Activated CD4-positive, alpha-beta T cell treated with anti-CD3 and anti-CD28 coated beads, Interleukin-2, amount 10 ng/mL, durations not matched to agents 7 days and 5 days (primary cell): ENCODE results near the gene MAPK9. TPM values are rescaled to one million over a fixed set of nuclear protein-coding genes. Genes with fewer than 3 reads are reported as not detected.

Experiments
- CTCF ChIA-PET: fragments of 350-600 bp; sonication (Branson Sonifier 250); formaldehyde crosslinking; loops from one replicate; lab custom pipeline; 2021; ENCODE audit warnings: antibody characterized with exemption; lab: Charles Lee
- POLR2A ChIA-PET: fragments of 350-600 bp; sonication (Branson Sonifier 250); formaldehyde crosslinking; loops from one replicate; lab custom pipeline; 2021; ENCODE audit warnings: antibody characterized with exemption; lab: Charles Lee
- DNase-seq: peaks from one replicate; pipeline ENCODE4 v3.0.0-alpha.2; 2020
- H3K27ac Mint-ChIP-seq: one replicate; pipeline ENCODE4 v1.8.0; 2021; ENCODE audit warnings: mild to moderate bottlenecking, moderate library complexity, mixed read lengths
- H3K27me3 Mint-ChIP-seq: one replicate; pipeline ENCODE4 v1.8.0; 2021; ENCODE audit warnings: mixed read lengths
- H3K36me3 Mint-ChIP-seq: one replicate; pipeline ENCODE4 v1.8.0; 2021; ENCODE audit warnings: low read depth, mixed read lengths
- H3K4me1 Mint-ChIP-seq: one replicate; pipeline ENCODE4 v1.8.0; 2021; ENCODE audit warnings: mixed read lengths
- H3K4me3 Mint-ChIP-seq: one replicate; pipeline ENCODE4 v1.8.0; 2021; ENCODE audit warnings: mild to moderate bottlenecking, moderate library complexity, mixed read lengths
- H3K9me3 Mint-ChIP-seq: one replicate; pipeline ENCODE4 v1.8.0; 2021; ENCODE audit warnings: mixed read lengths
- total RNA-seq, 2 experiments: library from RNA; stranded (reverse); gene quantifications; one replicate each; pipeline ENCODE4 v1.2.3, GENCODE V29; 2021

MAPK9 gene
- total RNA-seq, 2 experiments from 2014 or later: 39.6 to 47.6 TPM

DNA sequence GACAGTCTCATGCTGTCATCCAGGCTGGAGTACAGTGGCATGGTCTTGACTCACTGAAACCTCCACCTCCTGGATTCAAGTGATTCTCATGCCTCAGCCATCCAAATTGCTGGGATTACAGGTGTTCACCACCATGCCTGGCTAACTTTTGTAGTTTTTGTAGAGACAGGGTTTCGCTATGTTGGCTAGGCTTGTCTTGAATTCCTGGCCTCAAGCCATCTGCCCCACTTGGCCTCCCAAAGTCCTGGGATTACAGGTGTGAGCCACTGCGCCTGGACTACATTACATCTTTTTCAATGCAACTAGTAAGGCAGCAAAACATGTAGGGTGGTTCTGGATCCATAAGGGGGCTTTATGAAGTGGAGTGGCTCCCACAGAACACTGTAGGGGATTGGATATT is 53.3 kb downstream of the MAPK9 start:
- Mint-ChIP-seq H3K27me3 (no peaks in the 10 kb centered on the region), H3K9me3 (peaks cover 4% of the 10 kb centered on the region), H3K4me1 (no peaks in the 10 kb centered on the region), H3K27ac (no peak overlapping the region), H3K36me3 (peaks cover 90% of the 10 kb centered on the region), H3K4me3 (no peak overlapping the region)
- ChIA-PET CTCF (no interaction called here), POLR2A (no interaction called here)
- DNase-seq: no peak

- ChIA-PET POLR2A (no interaction called here), CTCF (no interaction called here)
- H3K4me1 Mint-ChIP-seq: no peaks in the 10 kb centered on the region
- no peak for DNase-seq
- H3K27ac Mint-ChIP-seq: no peak overlapping the region
- no peaks in the 10 kb centered on the region for H3K27me3 Mint-ChIP-seq
- no peak overlapping the region for H3K4me3 Mint-ChIP-seq
- H3K36me3 Mint-ChIP-seq: peaks cover 79% of the 10 kb centered on the region
- H3K9me3 Mint-ChIP-seq: peaks cover 5% of the 10 kb centered on the region
Observed at GRCh38 chr5:180235846-180236245, 56.0 kb downstream of the MAPK9 start.

GRCh38 chr5:180235077-180235476 is 56.8 kb downstream of the MAPK9 start:
- POLR2A ChIA-PET: no interaction called here
- H3K4me3 Mint-ChIP-seq: no peak overlapping the region
- no peaks in the 10 kb centered on the region for H3K27me3 Mint-ChIP-seq
- CTCF ChIA-PET: no interaction called here
- H3K9me3 Mint-ChIP-seq: peaks cover 9% of the 10 kb centered on the region
- no peak overlapping the region for H3K27ac Mint-ChIP-seq
- DNase-seq: no peak
- H3K4me1 Mint-ChIP-seq: no peaks in the 10 kb centered on the region
- peaks cover 71% of the 10 kb centered on the region for H3K36me3 Mint-ChIP-seq

GRCh38 chr5:180234271-180234670 is 57.6 kb downstream of the MAPK9 start:
- Mint-ChIP-seq H3K27me3 (no peaks in the 10 kb centered on the region), H3K4me1 (no peaks in the 10 kb centered on the region), H3K9me3 (peaks cover 9% of the 10 kb centered on the region), H3K36me3 (peaks cover 64% of the 10 kb centered on the region), H3K27ac (no peak overlapping the region), H3K4me3 (no peak overlapping the region)
- DNase-seq: no peak
- ChIA-PET POLR2A (no interaction called here), CTCF (no interaction called here)

GRCh38 chr5:180233729-180234128 is 58.2 kb downstream of the MAPK9 start:
- H3K9me3 Mint-ChIP-seq: peaks cover 9% of the 10 kb centered on the region
- no peak overlapping the region for H3K4me3 Mint-ChIP-seq
- H3K4me1 Mint-ChIP-seq: no peaks in the 10 kb centered on the region
- CTCF ChIA-PET: no interaction called here
- no peak overlapping the region for H3K27ac Mint-ChIP-seq
- peaks cover 60% of the 10 kb centered on the region for H3K36me3 Mint-ChIP-seq
- DNase-seq: no peak
- no peaks in the 10 kb centered on the region for H3K27me3 Mint-ChIP-seq
- POLR2A ChIA-PET: no interaction called here

DNA sequence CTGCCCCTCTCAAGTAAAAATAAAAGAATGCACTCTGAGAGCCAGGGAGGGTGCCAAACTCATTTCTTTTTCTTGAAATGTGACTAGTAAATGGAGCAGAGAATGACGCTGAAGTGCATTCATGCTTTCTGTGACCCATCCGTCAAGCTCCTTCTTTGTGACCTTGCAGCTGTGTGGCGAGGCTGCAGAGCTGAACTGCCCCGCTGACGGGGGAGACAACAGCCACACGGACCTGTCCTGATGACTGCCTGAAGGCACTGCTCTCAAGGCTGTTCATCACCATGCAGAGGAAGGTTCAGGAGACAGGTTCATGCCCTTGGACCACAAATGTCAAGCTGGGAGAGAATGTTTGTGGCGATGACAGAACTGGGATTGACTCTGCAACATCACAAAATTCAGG is 61.9 kb downstream of the MAPK9 start:
- no peak for DNase-seq
- H3K27me3 Mint-ChIP-seq: no peaks in the 10 kb centered on the region
- H3K9me3 Mint-ChIP-seq: peaks cover 28% of the 10 kb centered on the region
- H3K4me1 Mint-ChIP-seq: no peaks in the 10 kb centered on the region
- ChIA-PET POLR2A (no interaction called here), CTCF (no interaction called here)
- no peak overlapping the region for H3K4me3 Mint-ChIP-seq
- peaks cover 26% of the 10 kb centered on the region for H3K36me3 Mint-ChIP-seq
- H3K27ac Mint-ChIP-seq: no peak overlapping the region

DNA sequence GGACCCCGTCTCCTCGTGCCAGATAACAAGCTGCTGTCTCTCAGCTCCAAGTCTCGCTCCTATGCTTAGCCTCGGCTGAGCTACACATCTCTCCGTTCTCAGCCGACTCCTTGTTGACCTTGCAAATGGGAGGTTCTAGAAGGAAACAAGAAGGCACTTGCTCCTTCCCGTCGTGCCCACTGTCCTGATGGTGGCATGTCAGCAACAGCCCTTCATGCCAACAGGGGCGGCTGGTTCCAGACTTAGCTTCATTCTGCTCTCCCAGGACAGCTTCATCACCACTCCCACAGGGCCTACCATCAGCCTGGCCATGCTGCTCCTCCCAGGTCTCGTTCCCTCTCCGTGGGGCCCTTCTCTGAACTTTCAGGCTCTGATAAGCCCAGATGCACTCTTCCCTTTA is 69.8 kb downstream of the MAPK9 start:
- H3K9me3 Mint-ChIP-seq: peaks cover 52% of the 10 kb centered on the region
- ChIA-PET CTCF (no interaction called here), POLR2A (interaction anchor here (0.6 kb wide), 1 partner anchor 43 kb away, joined by 3 read pairs; no protein-coding TSS in a partner anchor)
- no peak overlapping the region for H3K27ac Mint-ChIP-seq
- no peaks in the 10 kb centered on the region for H3K4me1 Mint-ChIP-seq
- H3K36me3 Mint-ChIP-seq: peaks cover 2% of the 10 kb centered on the region
- DNase-seq: no peak
- no peak overlapping the region for H3K4me3 Mint-ChIP-seq
- no peaks in the 10 kb centered on the region for H3K27me3 Mint-ChIP-seq

GRCh38 chr5:180217797-180218196 is 74.1 kb downstream of the MAPK9 start:
- H3K27ac Mint-ChIP-seq: no peak overlapping the region
- H3K4me1 Mint-ChIP-seq: no peaks in the 10 kb centered on the region
- H3K4me3 Mint-ChIP-seq: no peak overlapping the region
- no peaks in the 10 kb centered on the region for H3K36me3 Mint-ChIP-seq
- peaks cover 3% of the 10 kb centered on the region for H3K27me3 Mint-ChIP-seq
- peaks cover 36% of the 10 kb centered on the region for H3K9me3 Mint-ChIP-seq
- ChIA-PET POLR2A (no interaction called here), CTCF (no interaction called here)
- no peak for DNase-seq

- ChIA-PET POLR2A (no interaction called here), CTCF (no interaction called here)
- H3K27ac Mint-ChIP-seq: no peak overlapping the region
- H3K9me3 Mint-ChIP-seq: peaks cover 30% of the 10 kb centered on the region
- no peaks in the 10 kb centered on the region for H3K4me1 Mint-ChIP-seq
- peaks cover 6% of the 10 kb centered on the region for H3K27me3 Mint-ChIP-seq
- no peaks in the 10 kb centered on the region for H3K36me3 Mint-ChIP-seq
- no peak for DNase-seq
- no peak overlapping the region for H3K4me3 Mint-ChIP-seq
Observed at GRCh38 chr5:180216646-180217171, 75.2 kb downstream of the MAPK9 start.

DNA sequence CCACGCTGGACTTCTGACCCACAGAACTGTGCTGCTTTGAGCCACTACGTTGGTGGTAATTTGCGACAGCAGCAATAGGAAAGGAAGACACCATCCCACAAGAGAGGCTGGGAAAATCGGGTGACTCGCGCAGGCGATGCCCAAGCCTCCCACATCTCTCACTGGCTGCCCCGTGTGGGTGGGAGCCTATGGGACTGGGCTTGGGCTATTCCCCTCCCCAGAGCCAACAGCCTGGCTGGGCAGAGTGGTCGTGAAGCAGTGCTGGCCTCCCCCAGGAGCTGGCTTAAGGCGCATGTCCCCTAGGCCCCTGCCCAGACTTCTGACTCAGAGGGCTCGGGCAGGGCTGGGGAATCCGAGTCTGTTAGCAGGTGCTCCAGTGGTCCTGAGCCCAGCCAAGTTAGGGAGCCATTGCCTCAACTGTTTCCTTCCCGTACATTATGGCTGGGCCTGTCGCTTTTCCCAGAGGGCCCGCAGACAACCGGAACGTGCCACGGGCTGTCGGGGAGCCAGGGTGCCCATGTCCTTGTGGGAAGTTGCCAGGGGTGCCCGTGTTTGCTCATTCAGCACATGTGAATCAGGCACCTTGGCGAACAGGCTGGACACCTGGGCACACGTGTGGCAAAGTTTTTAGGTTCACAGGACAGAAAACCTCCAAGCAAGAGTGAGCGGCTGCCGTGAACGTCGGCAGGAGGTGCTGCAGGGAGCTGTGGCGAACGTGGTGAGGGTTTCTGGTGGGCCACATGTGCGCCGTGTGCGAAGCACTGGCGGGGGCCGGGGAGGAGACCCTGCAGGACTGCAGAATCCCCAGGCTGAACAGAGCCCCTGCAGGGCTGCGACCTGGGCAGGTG is 75.9 kb downstream of the MAPK9 start:
- H3K4me3 Mint-ChIP-seq: no peak overlapping the region

DNA sequence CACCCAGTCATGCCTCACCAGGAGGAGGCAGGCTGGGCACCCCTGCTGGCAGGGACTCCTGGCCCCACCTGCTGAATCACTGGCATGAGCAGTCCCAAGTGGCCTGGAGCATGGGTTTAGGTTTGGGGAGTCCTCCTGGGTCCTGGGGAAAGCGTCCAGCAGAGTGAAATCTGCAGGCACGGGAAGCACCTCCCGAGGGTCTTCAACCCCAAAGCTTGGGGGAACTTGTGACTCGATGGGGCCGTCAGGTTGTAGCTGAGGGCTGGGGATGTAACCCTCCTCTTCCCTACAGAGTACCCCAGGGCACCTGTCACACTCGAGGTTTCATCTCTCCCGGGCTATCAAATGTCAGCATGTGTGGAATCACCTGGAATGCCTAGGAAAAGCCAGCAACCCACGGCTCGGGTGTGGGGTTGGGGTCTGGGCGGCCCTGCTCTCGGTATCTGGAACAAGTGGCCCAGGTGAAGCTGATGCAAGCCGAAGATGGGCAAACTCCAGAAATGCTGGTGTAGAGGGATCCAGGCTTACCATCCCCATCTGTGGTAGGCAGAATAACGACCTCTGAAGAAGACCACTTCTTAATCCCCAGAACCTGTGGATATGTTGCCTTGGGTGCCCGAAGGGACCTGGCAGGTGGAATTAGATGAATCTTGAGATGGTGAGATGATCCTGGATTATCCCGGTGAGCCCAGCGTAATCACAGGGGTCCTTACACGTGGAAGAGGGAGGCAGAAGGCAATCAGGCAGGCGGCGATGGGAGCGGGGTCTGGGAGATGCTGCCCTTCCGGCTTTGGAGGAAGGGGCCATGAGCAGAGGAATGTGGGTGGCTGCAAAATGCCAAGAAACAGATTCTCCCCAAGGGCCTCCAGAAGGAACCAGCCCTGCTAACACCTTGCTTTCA is 76.8 kb downstream of the MAPK9 start:
- H3K9me3 Mint-ChIP-seq: peaks cover 27% of the 10 kb centered on the region
- no peaks in the 10 kb centered on the region for H3K36me3 Mint-ChIP-seq
- DNase-seq: no peak
- no peak overlapping the region for H3K4me3 Mint-ChIP-seq
- H3K27me3 Mint-ChIP-seq: peaks cover 6% of the 10 kb centered on the region
- ChIA-PET CTCF (interaction anchor here (0.6 kb wide), 1 partner anchor 994 kb away, joined by 3 read pairs; no protein-coding TSS in a partner anchor), POLR2A (no interaction called here)
- no peak overlapping the region for H3K27ac Mint-ChIP-seq
- H3K4me1 Mint-ChIP-seq: no peaks in the 10 kb centered on the region

More for the DNA sequence above, 75.9 kb downstream of the MAPK9 start:
- Mint-ChIP-seq H3K4me1 (no peaks in the 10 kb centered on the region), H3K9me3 (peaks cover 30% of the 10 kb centered on the region), H3K27ac (no peak overlapping the region), H3K36me3 (no peaks in the 10 kb centered on the region), H3K27me3 (peaks cover 6% of the 10 kb centered on the region)
- no peak for DNase-seq
- POLR2A ChIA-PET: no interaction called here
- CTCF ChIA-PET: no interaction called here

- ChIA-PET POLR2A (no interaction called here), CTCF (no interaction called here)
- Mint-ChIP-seq H3K27ac (no peak overlapping the region), H3K4me1 (peaks cover 2% of the 10 kb centered on the region), H3K4me3 (no peak overlapping the region), H3K9me3 (peaks cover 15% of the 10 kb centered on the region), H3K27me3 (peaks cover 6% of the 10 kb centered on the region), H3K36me3 (no peaks in the 10 kb centered on the region)
- DNase-seq: no peak
Observed at GRCh38 chr5:180213657-180214207, 78.2 kb downstream of the MAPK9 start.

DNA sequence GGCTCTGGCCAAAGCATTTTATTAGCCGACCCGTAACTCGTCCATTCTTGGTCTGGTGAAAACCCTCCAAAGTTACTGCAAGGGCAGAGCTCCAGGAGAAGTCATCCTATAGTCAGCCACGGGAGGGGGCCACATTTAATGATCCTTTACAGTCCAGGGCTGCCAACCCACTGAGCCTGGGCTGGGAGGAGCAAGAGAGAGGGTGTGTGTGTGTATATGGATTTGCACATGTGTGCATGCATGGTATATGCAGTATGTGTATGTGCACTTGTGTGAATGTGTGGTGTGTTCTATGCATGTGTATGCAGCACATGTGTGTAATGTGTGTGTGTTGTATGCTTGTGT is 78.7 kb downstream of the MAPK9 start:
- CTCF ChIA-PET: no interaction called here
- peaks cover 5% of the 10 kb centered on the region for H3K4me1 Mint-ChIP-seq
- POLR2A ChIA-PET: no interaction called here

More for the DNA sequence above, 78.7 kb downstream of the MAPK9 start:
- no peaks in the 10 kb centered on the region for H3K36me3 Mint-ChIP-seq
- H3K27ac Mint-ChIP-seq: no peak overlapping the region
- peaks cover 10% of the 10 kb centered on the region for H3K9me3 Mint-ChIP-seq
- DNase-seq: no peak
- H3K27me3 Mint-ChIP-seq: peaks cover 9% of the 10 kb centered on the region
- H3K4me3 Mint-ChIP-seq: no peak overlapping the region
